Measurements from ENCODE around the gene FAM169A. TPM values are rescaled to one million over a fixed set of nuclear protein-coding genes. Genes with fewer than 3 reads are reported as not detected.

FAM169A gene
- total RNA-seq, 1 experiment from 2014 or later: 13.5 TPM

DNA sequence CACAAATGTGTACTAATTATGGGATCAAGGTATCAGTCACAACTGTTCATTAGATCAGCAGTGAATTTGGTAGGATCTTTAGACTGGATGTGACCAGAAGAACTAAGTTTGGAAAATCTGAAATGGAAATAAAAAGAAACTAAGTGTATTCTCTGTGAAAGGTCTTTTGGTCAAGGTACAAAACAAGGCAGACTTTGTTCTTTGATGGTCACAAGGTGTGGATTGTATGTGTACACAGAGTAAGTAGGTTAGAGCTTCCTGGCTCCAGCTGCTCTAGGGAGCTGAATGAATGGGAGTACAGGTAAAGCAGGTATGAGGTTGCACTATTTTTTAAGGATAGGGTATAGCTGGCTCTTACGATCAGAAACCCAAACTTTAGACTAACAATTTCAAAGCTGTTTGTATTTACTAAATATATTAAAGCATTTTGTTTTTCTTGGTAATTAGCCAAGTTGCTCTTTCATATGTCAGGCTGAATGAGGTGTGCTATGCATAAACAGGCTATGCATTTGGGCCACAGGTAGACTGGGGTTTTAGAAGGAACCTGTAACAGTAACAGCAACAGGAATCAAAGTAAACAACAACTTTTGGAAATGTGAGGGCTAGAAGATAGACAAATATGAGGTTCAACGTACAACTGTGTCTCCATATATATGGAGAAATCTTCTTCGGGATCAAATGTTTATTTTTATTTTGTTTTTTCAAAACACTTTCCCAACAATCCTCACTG, 32.5 kb downstream of the FAM169A start:
- ChIA-PET CTCF (no interaction called here), POLR2A (no interaction called here)
- intact Hi-C loops (cut with micrococcal nuclease): no loop called here
- H3K27me3 Mint-ChIP-seq (ENCODE audit: insufficient read depth, unreplicated experiment): no peaks in the 10 kb centered on the region
- H3K36me3 Mint-ChIP-seq (ENCODE audit: insufficient read depth, unreplicated experiment): peaks cover 7% of the 10 kb centered on the region
- no TSS peak for BruUV-seq (replicated peaks)
- no peaks in the 10 kb centered on the region for H3K9me3 Mint-ChIP-seq (ENCODE audit: unreplicated experiment)
- H3K27ac Mint-ChIP-seq (ENCODE audit: low read depth, unreplicated experiment): no peak overlapping the region
- no peak for DNase-seq (ENCODE audit: unreplicated experiment)
- no peak overlapping the region for H3K4me3 Mint-ChIP-seq (ENCODE audit: unreplicated experiment)
- H3K4me1 Mint-ChIP-seq (ENCODE audit: insufficient read depth, unreplicated experiment): no peaks in the 10 kb centered on the region
- no peak for TF ChIP-seq CTCF (IDR thresholded peaks at IDR 0.05; ENCODE audit: unreplicated experiment)

DNA sequence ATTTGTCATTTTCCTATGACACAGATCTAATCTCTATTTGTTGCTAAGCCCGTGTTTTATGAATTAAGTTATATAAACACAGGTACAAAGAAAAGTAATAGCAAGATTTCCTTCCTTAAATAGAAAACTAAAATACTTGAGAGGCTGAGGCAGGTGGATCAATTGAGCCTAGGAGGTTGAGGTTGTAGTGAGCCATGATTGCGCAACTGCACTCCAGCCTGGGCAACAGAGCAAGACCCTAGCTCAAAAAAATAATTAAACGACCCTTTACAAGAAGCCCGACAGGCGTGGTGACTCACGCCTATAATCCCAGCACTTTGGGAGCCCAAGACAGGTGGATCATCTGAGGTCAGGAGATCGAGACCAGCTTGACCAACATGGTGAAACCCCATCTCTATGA, 36.8 kb downstream of the FAM169A start:
- intact Hi-C loops (cut with micrococcal nuclease): no loop called here
- DNase-seq (ENCODE audit: unreplicated experiment): no peak
- ChIA-PET CTCF (no interaction called here), POLR2A (no interaction called here)
- H3K4me3 Mint-ChIP-seq (ENCODE audit: unreplicated experiment): no peak overlapping the region
- BruUV-seq (replicated peaks): no TSS peak
- H3K9me3 Mint-ChIP-seq (ENCODE audit: unreplicated experiment): no peaks in the 10 kb centered on the region
- no peak for TF ChIP-seq CTCF (IDR thresholded peaks at IDR 0.05; ENCODE audit: unreplicated experiment)
- H3K27ac Mint-ChIP-seq (ENCODE audit: low read depth, unreplicated experiment): no peak overlapping the region
- H3K27me3 Mint-ChIP-seq (ENCODE audit: insufficient read depth, unreplicated experiment): no peaks in the 10 kb centered on the region
- H3K36me3 Mint-ChIP-seq (ENCODE audit: insufficient read depth, unreplicated experiment): peaks cover 6% of the 10 kb centered on the region
- no peaks in the 10 kb centered on the region for H3K4me1 Mint-ChIP-seq (ENCODE audit: insufficient read depth, unreplicated experiment)

- POLR2A ChIA-PET: interaction anchor here (0.9 to 1.1 kb wide), 2 partner anchors 11 to 56 kb away, joined by 4 to 5 read pairs; partner anchors contain the start of gene GFM2
- BruUV-seq (replicated peaks): no TSS peak
- no peaks in the 10 kb centered on the region for H3K27me3 Mint-ChIP-seq (ENCODE audit: insufficient read depth, unreplicated experiment)
- H3K4me1 Mint-ChIP-seq (ENCODE audit: insufficient read depth, unreplicated experiment): peaks cover 6% of the 10 kb centered on the region
- no peaks in the 10 kb centered on the region for H3K36me3 Mint-ChIP-seq (ENCODE audit: insufficient read depth, unreplicated experiment)
- no peak for DNase-seq (ENCODE audit: unreplicated experiment)
- TF ChIP-seq CTCF (IDR thresholded peaks at IDR 0.05; ENCODE audit: unreplicated experiment): no peak
- no peaks in the 10 kb centered on the region for H3K9me3 Mint-ChIP-seq (ENCODE audit: unreplicated experiment)
- CTCF ChIA-PET: interaction anchor here (0.5 kb wide), 1 partner anchor 81 kb away, joined by 3 read pairs; no protein-coding TSS in a partner anchor
- no peak overlapping the region for H3K27ac Mint-ChIP-seq (ENCODE audit: low read depth, unreplicated experiment)
- intact Hi-C loops (cut with micrococcal nuclease): no loop called here
- no peak overlapping the region for H3K4me3 Mint-ChIP-seq (ENCODE audit: unreplicated experiment)
These were observed 43.9 kb downstream of the FAM169A start for GRCh38 chr5:74822288-74822687.

GRCh38 chr5:74816875-74817274, 49.3 kb downstream of the FAM169A start:
- Mint-ChIP-seq H3K9me3 (ENCODE audit: unreplicated experiment) (no peaks in the 10 kb centered on the region), H3K4me1 (ENCODE audit: insufficient read depth, unreplicated experiment) (no peaks in the 10 kb centered on the region), H3K4me3 (ENCODE audit: unreplicated experiment) (no peak overlapping the region), H3K27me3 (ENCODE audit: insufficient read depth, unreplicated experiment) (no peaks in the 10 kb centered on the region), H3K36me3 (ENCODE audit: insufficient read depth, unreplicated experiment) (peaks cover 5% of the 10 kb centered on the region), H3K27ac (ENCODE audit: low read depth, unreplicated experiment) (no peak overlapping the region)
- TF ChIP-seq CTCF (IDR thresholded peaks at IDR 0.05; ENCODE audit: unreplicated experiment): no peak
- DNase-seq (ENCODE audit: unreplicated experiment): no peak
- ChIA-PET POLR2A (interaction anchor here (0.5 to 1.2 kb wide), 4 partner anchors 9 to 1337 kb away, joined by 3 to 4 read pairs (median 4); no protein-coding TSS in a partner anchor), CTCF (no interaction called here)
- intact Hi-C loops (cut with micrococcal nuclease): no loop called here
- no TSS peak for BruUV-seq (replicated peaks)
